ENCODE measurements around the gene CCDC174.

CCDC174 gene

DNA sequence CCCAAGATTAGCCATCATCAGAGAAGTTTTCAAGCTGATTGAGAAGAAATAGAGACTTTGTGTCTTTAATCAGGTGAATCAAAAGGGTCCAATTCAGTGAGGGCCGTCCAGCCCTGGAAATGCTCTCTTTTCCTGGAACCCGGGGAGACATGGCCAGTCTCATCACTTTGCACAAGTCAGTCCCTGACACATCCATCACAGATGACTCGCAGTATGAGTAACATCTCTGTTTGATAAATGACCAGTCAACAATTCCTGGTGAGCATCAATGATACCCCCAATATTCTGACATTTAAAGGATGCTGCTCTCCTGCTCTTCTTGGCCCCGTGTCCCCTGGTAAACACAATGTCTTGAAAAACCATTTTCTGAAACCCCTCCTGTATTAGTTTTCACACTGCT lies 50.1 kb downstream of the CCDC174 start:
- DNase-seq (ENCODE audit: low spot score): no peak

DNA sequence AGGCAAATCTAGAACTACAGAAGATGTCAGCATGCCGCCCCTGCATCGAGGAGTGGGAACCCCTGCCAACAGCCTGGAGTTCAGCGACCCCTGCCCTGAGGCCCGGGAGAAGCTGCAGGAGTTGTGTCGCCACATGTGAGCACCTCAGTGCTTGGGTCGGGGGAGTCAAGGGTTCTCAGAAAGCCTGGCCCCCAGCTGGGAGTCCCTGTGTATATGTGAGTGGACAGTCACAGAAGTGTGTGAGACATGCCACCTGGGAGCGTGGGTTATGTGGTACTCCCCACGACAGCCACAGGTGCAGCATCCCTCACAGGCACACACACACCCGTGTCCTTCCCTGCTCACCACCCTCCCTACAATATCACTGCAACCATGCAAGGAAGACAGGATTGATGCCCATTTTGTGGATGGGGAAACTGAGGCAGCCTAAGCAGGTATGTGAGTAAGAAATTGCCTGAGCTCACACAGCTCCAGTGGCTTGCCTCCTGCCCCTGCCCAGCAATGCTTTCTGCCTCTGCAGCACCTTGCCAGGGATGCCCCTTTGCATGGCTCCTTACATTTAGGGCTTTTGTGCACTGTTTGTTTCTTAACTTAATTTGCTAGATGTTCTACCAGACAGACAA lies 51.7 kb downstream of the CCDC174 start:
- no peak for DNase-seq (ENCODE audit: low spot score)

DNA sequence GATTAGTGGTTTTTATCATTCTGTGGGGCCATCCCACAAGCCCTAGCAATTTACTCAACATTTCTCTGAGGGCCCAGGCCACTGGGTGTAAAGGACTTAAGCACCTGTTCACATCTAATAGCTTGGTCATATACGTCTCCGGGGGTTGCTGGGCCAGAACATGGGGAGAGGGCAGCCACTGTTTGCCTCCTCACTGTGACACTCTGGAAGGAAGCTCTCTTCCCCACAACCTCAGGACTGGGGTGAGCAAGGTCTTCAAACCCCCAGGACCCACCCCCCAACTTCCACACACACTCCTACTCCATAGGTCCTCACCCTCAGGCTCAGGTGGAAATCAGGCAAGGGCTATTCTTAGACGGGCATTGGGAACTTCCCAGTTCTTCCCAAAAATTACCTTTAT lies 52.2 kb downstream of the CCDC174 start:
- DNase-seq (ENCODE audit: low spot score): no peak

DNA sequence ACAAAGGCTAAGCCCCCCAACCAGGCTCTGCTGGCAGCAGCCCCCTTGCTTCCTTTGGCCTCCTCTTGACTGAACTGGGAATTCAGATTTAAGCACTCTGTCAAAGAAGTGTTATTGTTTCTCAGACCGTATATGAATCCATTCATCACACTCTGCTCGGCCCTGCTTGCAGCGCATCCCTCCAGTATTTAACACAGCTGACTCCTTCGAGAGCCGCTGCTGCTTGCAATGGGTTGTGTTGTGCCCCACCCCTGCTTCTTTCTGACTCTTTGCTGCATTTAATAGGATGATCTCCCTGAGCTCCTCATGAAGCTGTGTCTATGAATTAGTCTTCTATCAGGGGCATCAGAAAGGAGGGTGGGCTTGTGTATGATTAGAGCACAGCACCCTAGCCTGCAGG lies 54.5 kb downstream of the CCDC174 start:
- DNase-seq (ENCODE audit: low spot score): no peak

DNA sequence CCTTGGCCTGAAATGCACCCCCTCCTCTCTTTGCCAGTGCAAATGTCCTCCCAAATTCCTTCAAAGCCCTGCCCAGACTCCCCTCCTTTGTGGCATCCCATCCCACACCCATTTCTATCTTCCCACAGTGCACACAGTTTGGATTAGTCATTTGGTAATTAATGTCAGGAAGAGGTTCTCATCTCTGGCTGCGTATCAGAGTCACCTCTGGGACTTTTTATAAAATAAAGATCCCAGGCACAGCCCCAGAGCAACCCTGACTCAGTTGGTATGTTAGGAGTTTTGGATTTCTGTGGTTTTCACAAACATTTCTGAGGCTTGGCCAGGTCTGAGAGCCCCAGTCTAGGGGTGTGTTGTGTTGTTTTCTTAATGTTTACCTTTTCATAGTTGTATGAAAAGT lies 65.0 kb downstream of the CCDC174 start:
- peak; percentile 24 for DNase-seq (ENCODE audit: low spot score)

- no peak for DNase-seq (ENCODE audit: low spot score)
Measured at GRCh38 chr3:14717307-14717706, 65.7 kb downstream of the CCDC174 start.

DNA sequence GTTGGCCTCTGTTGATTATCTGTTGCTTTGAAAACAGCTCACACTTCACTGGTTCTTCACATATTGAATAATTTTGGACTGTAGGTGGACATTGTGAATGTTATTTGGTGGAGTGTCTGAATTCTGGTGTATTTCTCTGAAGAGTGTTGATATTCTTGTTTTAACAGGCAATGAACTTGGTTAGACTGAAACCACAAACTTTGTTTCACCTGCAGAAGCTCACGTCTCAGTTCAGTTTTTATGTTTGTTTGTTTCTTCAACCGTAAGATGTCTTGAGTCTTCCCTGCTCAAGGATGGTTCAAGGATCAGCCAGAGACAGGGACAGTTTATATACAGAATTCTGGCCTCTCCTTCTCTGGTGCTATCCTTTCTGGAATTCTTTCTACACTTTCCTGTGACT lies 67.0 kb downstream of the CCDC174 start:
- no peak for DNase-seq (ENCODE audit: low spot score)

GRCh38 chr3:14719006-14719405 lies 67.4 kb downstream of the CCDC174 start:
- DNase-seq (ENCODE audit: low spot score): no peak

GRCh38 chr3:14721126-14721864 lies 69.7 kb downstream of the CCDC174 start:
- no peak for DNase-seq (ENCODE audit: low spot score)

Data from AG08396 (cell line).